GM23248 (cell line): ENCODE data around the gene CLCNKB. TPM values are rescaled to one million over a fixed set of nuclear protein-coding genes. Genes with fewer than 3 reads are reported as not detected.
"Not testable (repeated sequence)": the region's sequence is repeated elsewhere in the genome, so short reads cannot be mapped to it uniquely, and the experiment has no call there.

Source experiments
- DNase-seq: peaks from one replicate; pipeline ENCODE4 v3.0.0-alpha.2; 2015
- H2AFZ ChIP-seq: fragments of 200-600 bp; sonication (generic); 2 replicates; pipeline ENCODE4 v1.6.1; 2016; ENCODE audit warnings: antibody characterized with exemption
- H3F3A ChIP-seq: fragments of 200-600 bp; sonication (generic); 2 replicates; pipeline ENCODE4 v1.6.1; 2016; ENCODE audit warnings: mild to moderate bottlenecking, antibody characterized with exemption, mixed run types; ENCODE audit not compliant: insufficient read depth
- H3K27ac ChIP-seq: fragments of 200-600 bp; sonication (generic); 2 replicates; pipeline ENCODE4 v1.5.1; 2016; ENCODE audit warnings: mild to moderate bottlenecking
- H3K27me3 ChIP-seq: fragments of 200-600 bp; sonication (generic); replicated peaks from 2 replicates; pipeline ENCODE4 v1.6.1; 2016; ENCODE audit warnings: mild to moderate bottlenecking; ENCODE audit not compliant: insufficient read depth
- H3K36me3 ChIP-seq: fragments of 200-600 bp; sonication (generic); 2 replicates; pipeline ENCODE4 v1.6.1; 2016; ENCODE audit warnings: low read depth, mild to moderate bottlenecking
- H3K4me1 ChIP-seq: fragments of 200-600 bp; sonication (generic); 2 replicates; pipeline ENCODE4 v1.6.1; 2016; ENCODE audit warnings: mild to moderate bottlenecking; ENCODE audit not compliant: insufficient read depth
- H3K4me2 ChIP-seq: fragments of 200-600 bp; sonication (generic); one replicate; pipeline ENCODE4 v1.6.1; 2016; ENCODE audit warnings: mild to moderate bottlenecking; ENCODE audit not compliant: unreplicated experiment
- H3K4me3 ChIP-seq: fragments of 200-600 bp; sonication (generic); 2 replicates; pipeline ENCODE4 v1.5.1; 2016; ENCODE audit warnings: mild to moderate bottlenecking
- H3K79me2 ChIP-seq: fragments of 200-600 bp; sonication (generic); 2 replicates; pipeline ENCODE4 v1.6.1; 2016; ENCODE audit warnings: mild to moderate bottlenecking; ENCODE audit not compliant: insufficient read depth
- H3K9ac ChIP-seq: fragments of 200-600 bp; sonication (generic); 2 replicates; pipeline ENCODE4 v1.6.1; 2016; ENCODE audit warnings: mild to moderate bottlenecking
- H3K9me2 ChIP-seq: fragments of 200-600 bp; sonication (generic); 2 replicates; pipeline ENCODE4 v1.6.1; 2016; ENCODE audit warnings: mixed run types, mild to moderate bottlenecking, moderate library complexity; ENCODE audit not compliant: insufficient read depth
- H3K9me3 ChIP-seq: fragments of 200-600 bp; sonication (generic); one replicate; pipeline ENCODE4 v1.6.1; 2017; ENCODE audit warnings: low read depth
- H4K20me1 ChIP-seq: fragments of 200-600 bp; sonication (generic); 2 replicates; pipeline ENCODE4 v1.6.0; 2016; ENCODE audit not compliant: insufficient read depth
- EZH2 ChIP-seq: fragments of 200-600 bp; sonication (generic); IDR thresholded peaks from 2 replicates; pipeline ENCODE4 v1.6.1; 2018; ENCODE audit warnings: antibody characterized with exemption, mild to moderate bottlenecking; ENCODE audit not compliant: insufficient read depth, poor library complexity, severe bottlenecking
- EZH2phosphoT487 ChIP-seq: fragments of 200-600 bp; sonication (generic); IDR thresholded peaks from 2 replicates; pipeline ENCODE4 v1.6.1; 2018; ENCODE audit warnings: antibody characterized with exemption, moderate library complexity, mild to moderate bottlenecking, low read depth; ENCODE audit not compliant: insufficient read depth
- WGBS, 2 experiments: methylation state at CpG; one replicate each; pipeline ENCODE4 v1.1.6; 2015 to 2017; ENCODE audit warnings: low lambda C conversion rate in 2 of 2, low coverage in 1 of 2; ENCODE audit errors: missing lambda C conversion rate in 2 of 2; 5-methylcytosine and 5-hydroxymethylcytosine counted together
- in situ Hi-C: fragments of 300-500 bp; cut with MboI; formaldehyde crosslinking; loops from 2 replicates; pipeline ENCODE4 v1.15.0; 2020
- polyA plus RNA-seq: library from polyadenylated mRNA; unstranded; fragments of >200 nt; fragmentation: Nextera tagmentation; extraction: Ambion mirVana; gene quantifications from 2 replicates; pipeline ENCODE4 v1.2.1, GENCODE V29; 2016
- total RNA-seq: library from RNA; depleted of rRNA; stranded (reverse); fragments of >200 nt; shearing (Covaris generic); gene quantifications from 2 replicates; pipeline ENCODE4 v1.2.3, GENCODE V29; 2014

Gene CLCNKB
- total and polyA plus RNA-seq, 2 experiments from 2014 or later, result not detected

DNA sequence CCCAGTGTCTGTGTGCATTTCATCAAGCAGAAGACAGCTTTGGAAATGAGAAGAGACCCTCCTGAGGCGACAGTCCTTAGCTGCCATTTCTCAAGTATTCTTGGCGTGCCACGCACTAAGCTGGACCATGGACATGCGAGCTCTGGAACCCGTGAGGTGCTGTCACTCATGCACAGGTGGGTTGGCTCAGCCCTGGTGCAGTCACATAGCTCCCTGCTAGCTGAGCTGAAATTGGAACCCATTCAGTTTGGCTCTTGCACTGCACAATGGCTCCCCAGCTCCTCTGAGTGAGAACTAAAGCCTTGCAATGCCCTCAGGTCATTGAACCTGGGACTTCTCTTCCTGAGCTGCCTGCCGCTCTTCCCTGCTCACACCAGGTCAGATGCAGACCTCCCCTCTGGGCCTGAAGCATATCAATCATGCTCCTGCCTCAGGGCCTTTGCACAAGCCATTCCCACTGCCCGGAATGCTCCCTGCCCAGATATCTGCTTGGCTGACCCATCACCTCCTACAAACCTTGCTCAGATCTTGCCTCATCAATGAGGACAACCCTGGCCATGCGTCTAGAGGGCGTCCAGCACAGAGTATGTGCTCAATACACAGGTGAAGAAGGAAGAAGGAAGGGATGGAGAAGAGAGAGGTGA is 45.8 kb upstream of the CLCNKB start:
- H3K27me3 ChIP-seq, result no peaks in the 10 kb centered on the region
- H3K79me2 ChIP-seq, result no peaks in the 10 kb centered on the region
- no peak for DNase-seq
- in situ Hi-C loops, result loop anchor here (5.0 kb wide), 1 partner anchor 185 kb away; no protein-coding TSS in a partner anchor
- no peaks in the 10 kb centered on the region for H3K9me3 ChIP-seq
- H3K9ac ChIP-seq, result no peak overlapping the region
- H3K4me3 ChIP-seq, result no peak overlapping the region
- no peaks in the 10 kb centered on the region for H3K4me1 ChIP-seq
- no peaks in the 10 kb centered on the region for H4K20me1 ChIP-seq
- H3F3A ChIP-seq, result no peaks in the 10 kb centered on the region
- no peaks in the 10 kb centered on the region for H3K36me3 ChIP-seq
- H2AFZ ChIP-seq, result no peak overlapping the region
- H3K9me2 ChIP-seq, result no peaks in the 10 kb centered on the region
- TF ChIP-seq EZH2phosphoT487, result no peak
- TF ChIP-seq EZH2, result no peak
- H3K27ac ChIP-seq, result no peak overlapping the region
- H3K4me2 ChIP-seq, result no peak overlapping the region
- WGBS, 2 experiments, result 85 to 93% methylated on average over 9 of the region's 9 CpGs

DNA sequence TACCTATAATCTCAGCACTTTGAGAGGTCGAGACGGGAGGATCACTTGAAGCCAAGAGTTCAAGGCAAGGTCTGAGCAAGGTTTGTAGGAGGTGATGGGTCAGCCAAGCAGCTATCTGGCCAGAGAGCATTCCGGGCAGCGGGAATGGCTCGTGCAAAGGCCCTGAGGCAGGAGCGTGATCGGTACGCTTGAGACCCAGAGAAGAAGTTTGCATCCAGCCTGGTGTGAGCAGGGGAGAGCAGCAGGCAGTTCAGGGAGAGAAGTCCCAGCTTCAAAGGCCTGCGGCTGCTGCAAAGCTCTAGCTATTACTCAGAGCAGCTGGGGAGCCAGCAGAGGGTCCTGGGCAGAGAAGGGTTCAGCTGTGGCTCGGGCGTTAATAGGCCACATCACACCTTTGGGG is 44.7 kb upstream of the CLCNKB start:
- H3K9me3 ChIP-seq, result no peaks in the 10 kb centered on the region
- TF ChIP-seq EZH2 (no peak), EZH2phosphoT487 (no peak)
- no peaks in the 10 kb centered on the region for H4K20me1 ChIP-seq
- no peak overlapping the region for H3K9ac ChIP-seq
- H3K9me2 ChIP-seq, result no peaks in the 10 kb centered on the region
- no peaks in the 10 kb centered on the region for H3K27me3 ChIP-seq
- in situ Hi-C loops, result loop anchor here (5.0 kb wide), 1 partner anchor 187 kb away; no protein-coding TSS in a partner anchor
- no peak overlapping the region for H3K4me2 ChIP-seq
- no peaks in the 10 kb centered on the region for H3K4me1 ChIP-seq
- H3K27ac ChIP-seq, result no peak overlapping the region
- DNase-seq, result no peak
- H3F3A ChIP-seq, result no peaks in the 10 kb centered on the region
- no peak overlapping the region for H2AFZ ChIP-seq
- no peaks in the 10 kb centered on the region for H3K36me3 ChIP-seq
- H3K4me3 ChIP-seq, result no peak overlapping the region
- WGBS, 2 experiments, result 96 to 99% methylated on average over 11 of the region's 11 CpGs
- H3K79me2 ChIP-seq, result no peaks in the 10 kb centered on the region

DNA sequence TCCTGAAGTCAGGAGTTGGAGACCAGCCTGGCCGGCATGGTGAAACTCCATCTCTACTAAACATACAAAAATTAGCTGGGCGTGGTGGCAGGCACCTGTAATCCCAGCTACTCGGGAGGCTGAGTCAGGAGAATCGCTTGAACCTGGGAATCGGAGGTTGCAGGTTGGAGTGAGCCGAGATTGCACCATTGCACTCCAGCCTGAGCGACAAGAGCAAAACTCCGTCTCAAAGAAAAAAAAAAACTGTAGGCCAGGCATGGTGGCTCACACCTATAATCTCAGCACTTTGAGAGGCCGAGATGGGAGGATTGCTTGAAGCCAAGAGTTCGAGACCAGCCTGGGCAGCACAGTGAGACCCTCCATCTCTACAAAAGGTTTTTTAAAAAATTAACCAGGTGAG is 42.3 kb upstream of the CLCNKB start:
- H3K9ac ChIP-seq, H3F3A ChIP-seq, H3K79me2 ChIP-seq, H3K4me3 ChIP-seq, H3K27ac ChIP-seq, H3K4me2 ChIP-seq, in situ Hi-C loops, H3K9me3 ChIP-seq, H4K20me1 ChIP-seq, H3K9me2 ChIP-seq, H3K27me3 ChIP-seq, H3K4me1 ChIP-seq, H2AFZ ChIP-seq, DNase-seq, H3K36me3 ChIP-seq: not testable (repeated sequence)
- WGBS, 2 experiments, result 92 to 93% methylated on average over 10 of the region's 10 CpGs

DNA sequence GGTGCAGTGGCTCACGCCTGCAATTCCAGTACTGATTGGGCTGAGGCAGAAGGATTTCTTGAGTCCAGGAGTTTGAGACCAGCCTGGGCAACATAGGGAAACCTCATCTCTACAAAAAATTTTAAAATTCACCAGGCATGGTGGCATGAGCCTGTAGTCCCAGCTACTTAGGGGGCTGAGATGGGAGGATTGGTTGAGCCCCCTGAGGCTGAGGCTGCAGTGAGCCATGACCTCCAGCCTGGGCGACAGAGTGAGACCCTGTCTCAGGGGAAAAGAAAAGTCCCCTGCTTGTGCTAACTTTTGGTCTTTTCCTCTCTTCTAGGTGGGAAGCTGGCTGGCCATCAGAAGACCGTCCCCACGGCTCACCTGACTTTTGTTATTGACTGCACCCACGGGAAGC is 38.0 kb upstream of the CLCNKB start:
- Histone ChIP-seq H3K4me1 (peaks cover 8% of the 10 kb centered on the region), H3K27ac (no peak overlapping the region), H3F3A (no peaks in the 10 kb centered on the region), H3K9me3 (no peaks in the 10 kb centered on the region), H2AFZ (no peak overlapping the region), H3K36me3 (no peaks in the 10 kb centered on the region), H4K20me1 (no peaks in the 10 kb centered on the region), H3K27me3 (no peaks in the 10 kb centered on the region), H3K9ac (no peak overlapping the region), H3K9me2 (no peaks in the 10 kb centered on the region), H3K79me2 (no peaks in the 10 kb centered on the region), H3K4me3 (no peak overlapping the region), H3K4me2 (no peak overlapping the region)
- in situ Hi-C loops, result no loop called here
- TF ChIP-seq EZH2 (no peak), EZH2phosphoT487 (no peak)
- no peak for DNase-seq
- WGBS, 2 experiments, result 89 to 90% methylated on average over 5 of the region's 5 CpGs

GRCh38 chr1:16006010-16006409 is 37.6 kb upstream of the CLCNKB start:
- WGBS, 2 experiments, result 92 to 96% methylated on average over 11 of the region's 11 CpGs

More at GRCh38 chr1:16006010-16006409, 37.6 kb upstream of the CLCNKB start:
- Histone ChIP-seq H3K27me3 (no peaks in the 10 kb centered on the region), H3K9ac (no peak overlapping the region), H3K27ac (no peak overlapping the region), H3K4me2 (no peak overlapping the region), H2AFZ (no peak overlapping the region), H3K36me3 (no peaks in the 10 kb centered on the region), H3K4me3 (no peak overlapping the region), H3K4me1 (peaks cover 8% of the 10 kb centered on the region), H4K20me1 (no peaks in the 10 kb centered on the region), H3K9me3 (no peaks in the 10 kb centered on the region), H3K9me2 (no peaks in the 10 kb centered on the region), H3K79me2 (no peaks in the 10 kb centered on the region), H3F3A (no peaks in the 10 kb centered on the region)
- in situ Hi-C loops, result no loop called here
- DNase-seq, result no peak
- TF ChIP-seq EZH2 (no peak), EZH2phosphoT487 (no peak)
